NCI-H1105 (cell line): ENCODE results near the gene TMEM170A.

Experiments used
- DNase-seq: peaks from one replicate; lab custom pipeline; 2025; lab: John Stamatoyannopoulos, UW

Gene TMEM170A

DNA sequence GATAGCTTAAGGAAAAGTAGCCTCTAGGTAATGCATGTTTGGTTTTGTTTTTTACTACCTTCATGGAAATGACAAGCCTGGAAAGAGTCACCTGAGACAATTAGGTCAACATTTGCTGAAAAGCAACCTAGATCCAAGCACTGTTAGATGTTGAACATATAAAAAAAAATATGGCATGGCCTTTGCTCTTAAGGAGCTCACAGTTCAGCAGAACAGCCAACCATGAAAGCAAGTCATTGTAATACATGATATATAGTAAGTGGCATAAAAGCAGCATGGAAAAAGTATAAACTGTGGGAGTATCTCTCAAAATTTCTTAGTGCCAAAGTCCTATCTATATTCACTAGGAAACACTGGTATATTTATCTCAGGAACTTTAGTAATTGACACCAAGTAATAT, 62.8 kb downstream of the TMEM170A start:
- DNase-seq = no peak

DNA sequence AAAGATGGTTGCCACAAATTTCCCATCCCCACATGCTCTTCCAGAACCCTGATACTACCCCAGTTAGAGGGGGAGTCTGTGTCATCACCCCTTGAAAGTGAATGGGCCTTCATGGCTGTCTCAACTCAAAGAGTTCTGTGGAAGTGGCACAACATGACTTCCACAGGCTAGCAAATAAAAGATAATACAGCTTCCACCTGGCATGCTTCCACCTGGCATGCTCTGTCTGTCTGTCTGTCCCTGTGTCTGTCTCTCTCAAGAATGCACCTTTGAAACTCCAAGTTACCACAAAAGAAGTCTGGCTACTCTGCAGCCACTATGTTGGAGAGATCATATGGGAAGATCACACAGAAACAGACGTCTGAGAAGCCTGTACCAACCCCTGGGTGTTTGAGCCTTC, 66.2 kb downstream of the TMEM170A start:
- no peak for DNase-seq

DNA sequence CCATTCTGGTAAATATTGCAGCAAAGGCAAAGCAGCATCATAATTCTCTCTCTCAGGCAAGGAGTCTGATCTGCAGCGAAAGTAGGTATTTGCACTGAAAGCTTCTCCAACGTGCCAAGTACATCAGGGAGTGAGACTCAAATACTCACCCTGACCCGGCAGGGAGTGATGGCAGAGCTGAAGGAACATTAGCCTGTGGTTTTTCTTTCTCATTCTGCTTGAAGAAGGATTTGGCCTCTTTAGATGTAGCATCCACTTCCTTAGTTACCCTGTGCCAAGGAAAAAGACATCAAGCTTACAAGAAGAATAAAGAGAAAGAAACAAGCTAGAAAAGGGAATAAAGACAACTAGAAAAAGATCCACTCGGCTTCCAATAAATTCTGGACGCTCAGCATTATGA, 69.5 kb downstream of the TMEM170A start:
- DNase-seq = no peak
